D721Med (cell line): Measurements from ENCODE around the gene MED12.

Source experiments
- DNase-seq: peaks from one replicate; pipeline ENCODE4 v3.0.0; 2011; ENCODE audit warnings: low spot score; ENCODE audit not compliant: insufficient read length
- FAIRE-seq: peaks from 2 replicates; lab custom pipeline; 2011; peaks lifted over from hg19 to GRCh38; lab: Jason Lieb, UNC
- CTCF ChIP-seq: IDR thresholded peaks from 2 replicates; pipeline ENCODE4 v1.5.1; 2012; ENCODE audit warnings: mild to moderate bottlenecking, control low read depth; ENCODE audit not compliant: insufficient read depth; ENCODE audit errors: missing control alignments

MED12 gene

GRCh38 chrX:71118032-71118984, at the start of gene MED12:
TSS of gene MED12 (plus strand) at chrX:71118596. CDS start at chrX:71118755, 159 bp downstream.
- no peak for TF ChIP-seq CTCF
- FAIRE-seq (no peak), DNase-seq (peak; percentile 58)

GRCh38 chrX:71070531-71070930, 47.9 kb upstream of the MED12 start:
- FAIRE-seq (no peak), DNase-seq (no peak)
- no peak for TF ChIP-seq CTCF

GRCh38 chrX:71081330-71082123, 36.9 kb upstream of the MED12 start:
- TF ChIP-seq CTCF: no peak
- DNase-seq (no peak), FAIRE-seq (no peak)

GRCh38 chrX:71082124-71082647, 36.2 kb upstream of the MED12 start:
- no peak for DNase-seq
- no peak for TF ChIP-seq CTCF
- no peak for FAIRE-seq

- TF ChIP-seq CTCF: no peak
- FAIRE-seq (no peak), DNase-seq (no peak)
Measured at GRCh38 chrX:71082822-71083221, 35.6 kb upstream of the MED12 start.

GRCh38 chrX:71085900-71086299, 32.5 kb upstream of the MED12 start:
- TF ChIP-seq CTCF: no peak
- DNase-seq: no peak
- FAIRE-seq: no peak
